ENCODE measurements around the gene HSPB3.

DNA sequence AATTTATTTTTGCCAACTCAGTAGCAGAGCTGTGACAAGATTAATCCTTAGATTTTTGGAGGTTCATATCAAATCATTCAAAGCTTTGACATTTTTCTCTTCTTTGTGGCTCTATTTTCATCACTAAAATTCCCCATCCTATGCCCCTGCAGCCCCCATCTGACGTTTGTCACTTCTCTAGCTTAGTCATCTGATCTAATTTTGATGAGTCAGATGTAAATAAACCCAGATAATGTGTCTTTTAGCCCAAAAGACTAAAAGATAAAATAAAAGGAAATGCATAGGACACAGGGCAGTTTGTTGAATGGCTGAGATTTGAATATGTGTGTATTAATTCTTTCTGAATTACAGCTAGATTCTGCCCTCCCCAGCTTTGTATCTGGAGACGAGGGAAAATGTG lies 897 bp upstream of the HSPB3 start:
- TF ChIP-seq, protein P1, sequence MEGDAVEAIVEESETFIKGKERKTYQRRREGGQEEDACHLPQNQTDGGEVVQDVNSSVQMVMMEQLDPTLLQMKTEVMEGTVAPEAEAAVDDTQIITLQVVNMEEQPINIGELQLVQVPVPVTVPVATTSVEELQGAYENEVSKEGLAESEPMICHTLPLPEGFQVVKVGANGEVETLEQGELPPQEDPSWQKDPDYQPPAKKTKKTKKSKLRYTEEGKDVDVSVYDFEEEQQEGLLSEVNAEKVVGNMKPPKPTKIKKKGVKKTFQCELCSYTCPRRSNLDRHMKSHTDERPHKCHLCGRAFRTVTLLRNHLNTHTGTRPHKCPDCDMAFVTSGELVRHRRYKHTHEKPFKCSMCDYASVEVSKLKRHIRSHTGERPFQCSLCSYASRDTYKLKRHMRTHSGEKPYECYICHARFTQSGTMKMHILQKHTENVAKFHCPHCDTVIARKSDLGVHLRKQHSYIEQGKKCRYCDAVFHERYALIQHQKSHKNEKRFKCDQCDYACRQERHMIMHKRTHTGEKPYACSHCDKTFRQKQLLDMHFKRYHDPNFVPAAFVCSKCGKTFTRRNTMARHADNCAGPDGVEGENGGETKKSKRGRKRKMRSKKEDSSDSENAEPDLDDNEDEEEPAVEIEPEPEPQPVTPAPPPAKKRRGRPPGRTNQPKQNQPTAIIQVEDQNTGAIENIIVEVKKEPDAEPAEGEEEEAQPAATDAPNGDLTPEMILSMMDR (conservative IDR thresholded peaks at IDR 0.05 in 1 of 2, IDR thresholded peaks at IDR 0.05 in 1 of 2; ENCODE audit: low read depth in 1 of 2, low read length in 2 of 2), result no peak
- no peak for TF ChIP-seq EZH2 (IDR thresholded peaks at IDR 0.05; ENCODE audit: low read length, missing control alignments)
